Measurements from ENCODE around the gene ADSL.

GRCh38 chr22:40430991-40431390 lies 84.7 kb downstream of the ADSL start:
- TF ChIP-seq, protein P1, sequence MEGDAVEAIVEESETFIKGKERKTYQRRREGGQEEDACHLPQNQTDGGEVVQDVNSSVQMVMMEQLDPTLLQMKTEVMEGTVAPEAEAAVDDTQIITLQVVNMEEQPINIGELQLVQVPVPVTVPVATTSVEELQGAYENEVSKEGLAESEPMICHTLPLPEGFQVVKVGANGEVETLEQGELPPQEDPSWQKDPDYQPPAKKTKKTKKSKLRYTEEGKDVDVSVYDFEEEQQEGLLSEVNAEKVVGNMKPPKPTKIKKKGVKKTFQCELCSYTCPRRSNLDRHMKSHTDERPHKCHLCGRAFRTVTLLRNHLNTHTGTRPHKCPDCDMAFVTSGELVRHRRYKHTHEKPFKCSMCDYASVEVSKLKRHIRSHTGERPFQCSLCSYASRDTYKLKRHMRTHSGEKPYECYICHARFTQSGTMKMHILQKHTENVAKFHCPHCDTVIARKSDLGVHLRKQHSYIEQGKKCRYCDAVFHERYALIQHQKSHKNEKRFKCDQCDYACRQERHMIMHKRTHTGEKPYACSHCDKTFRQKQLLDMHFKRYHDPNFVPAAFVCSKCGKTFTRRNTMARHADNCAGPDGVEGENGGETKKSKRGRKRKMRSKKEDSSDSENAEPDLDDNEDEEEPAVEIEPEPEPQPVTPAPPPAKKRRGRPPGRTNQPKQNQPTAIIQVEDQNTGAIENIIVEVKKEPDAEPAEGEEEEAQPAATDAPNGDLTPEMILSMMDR (IDR thresholded peaks at IDR 0.05) = no peak
- no peak for TF ChIP-seq POLR2A (IDR thresholded peaks at IDR 0.05)

Measured in right lobe of liver (tissue), 4 donors.